IPS-NIHi11 (cell line): ENCODE data around the gene HOXA4.

Experiments
- DNase-seq: peaks from one replicate; pipeline ENCODE4 v3.0.0; 2012; ENCODE audit warnings: mixed read lengths, low spot score

The HOXA4 gene

GRCh38 chr7:27157702-27158431 lies 27.3 kb upstream of the HOXA4 start:
- no peak for DNase-seq

GRCh38 chr7:27156916-27157701 lies 26.6 kb upstream of the HOXA4 start:
- no peak for DNase-seq

GRCh38 chr7:27156508-27156898 lies 25.9 kb upstream of the HOXA4 start, which contains the start of gene HOXA7:
Gene HOXA7 (minus strand): TSS chr7:27156675. CDS start chr7:27156545, 130 bp downstream.
- DNase-seq: peak; percentile 77

- no peak for DNase-seq
Measured at GRCh38 chr7:27155816-27156507, 25.4 kb upstream of the HOXA4 start.

- no peak for DNase-seq
Measured at GRCh38 chr7:27154901-27155815, 24.6 kb upstream of the HOXA4 start.

- DNase-seq: no peak
Measured at GRCh38 chr7:27154369-27154768, 23.8 kb upstream of the HOXA4 start.

GRCh38 chr7:27153526-27153925 lies 23.0 kb upstream of the HOXA4 start:
- DNase-seq: no peak

GRCh38 chr7:27152816-27153442 lies 22.4 kb upstream of the HOXA4 start:
- no peak for DNase-seq

- DNase-seq: no peak
Measured at GRCh38 chr7:27151931-27152815, 21.6 kb upstream of the HOXA4 start, which contains the start of gene HOXA3. Gene HOXA3 (minus strand): TSS chr7:27152583. CDS start chr7:27110640, 41,943 bp downstream.

GRCh38 chr7:27151341-27151930 lies 20.9 kb upstream of the HOXA4 start:
- no peak for DNase-seq

- DNase-seq: peak; percentile 92
Measured at GRCh38 chr7:27150568-27151340, 20.2 kb upstream of the HOXA4 start.

GRCh38 chr7:27149842-27150567 lies 19.4 kb upstream of the HOXA4 start:
- no peak for DNase-seq

GRCh38 chr7:27148756-27149641 lies 18.4 kb upstream of the HOXA4 start:
- no peak for DNase-seq

GRCh38 chr7:27148031-27148755 lies 17.6 kb upstream of the HOXA4 start:
- peak; percentile 40 for DNase-seq

GRCh38 chr7:27147199-27148030 lies 16.9 kb upstream of the HOXA4 start, which contains the start of gene HOXA6:
Gene HOXA6 (minus strand): TSS chr7:27147774. CDS start chr7:27147749, 25 bp downstream.
- peak; percentile 51 for DNase-seq
